Body of pancreas (tissue), 4 donors: ENCODE measurements around the gene MYEOV. TPM values are rescaled to one million over a fixed set of nuclear protein-coding genes. Genes with fewer than 3 reads are reported as not detected.
A peak's percentile ranks its signal among the peaks of the same experiment; 100 is the strongest.

Source experiments
- ATAC-seq: fragments of 150-250 bp; one replicate; pipeline ENCODE4 v1.9.1; 2016
- DNase-seq, 4 donors: peaks; one replicate each; pipeline ENCODE4 v3.0.0-alpha.2; 2019
- H3K27ac ChIP-seq, 4 donors: fragments of 200-600 bp; sonication (generic); 1 replicate in 3 of 4; 2 replicates in 1 of 4; pipeline versions ENCODE4 v1.5.1 to v1.6.1; 2016 to 2019; ENCODE audit warnings: mild to moderate bottlenecking in 1 of 4, mixed read lengths in 1 of 4, moderate library complexity in 1 of 4
- H3K27me3 ChIP-seq, 2 donors: fragments of 200-600 bp; sonication (generic); one replicate each; pipeline ENCODE4 v1.6.0; 2016; ENCODE audit warnings: mild to moderate bottlenecking in 1 of 2
- H3K36me3 ChIP-seq, 2 donors: fragments of 200-600 bp; sonication (generic); replicated peaks in 1 of 2; 2 replicates each; pipeline ENCODE4 v1.5.1; 2016; ENCODE audit warnings: low read depth in 2 of 2; ENCODE audit not compliant: insufficient read depth in 1 of 2
- H3K4me1 ChIP-seq: fragments of 200-600 bp; sonication (generic); one replicate; pipeline ENCODE4 v1.6.0; 2016
- H3K4me3 ChIP-seq, 2 donors: fragments of 200-600 bp; sonication (generic); 1 replicate in 1 of 2; 2 replicates in 1 of 2; pipeline ENCODE4 v1.5.1; 2016 to 2019
- H3K9me3 ChIP-seq, 3 donors: fragments of 200-600 bp; sonication (generic); 1 replicate in 2 of 3; 2 replicates in 1 of 3; pipeline ENCODE4 v1.5.1; 2016
- CTCF ChIP-seq, 7 experiments: fragments of 450-650 bp in 4 of 7; fragments of 200-600 bp in 3 of 7; sonication (generic) in 3 of 7; IDR thresholded peaks; one replicate each; pipeline ENCODE4 v1.5.1; 2016 to 2019; ENCODE audit warnings: antibody characterized with exemption in 7 of 7
- POLR2A ChIP-seq, 3 donors: fragments of 450-650 bp; IDR thresholded peaks; one replicate each; pipeline ENCODE4 v1.6.1; 2016; ENCODE audit warnings: antibody characterized with exemption in 3 of 3, mild to moderate bottlenecking in 2 of 3
- WGBS, 2 donors: methylation state at CpG; one replicate each; pipeline ENCODE4 v1.1.5; 2017; 5-methylcytosine and 5-hydroxymethylcytosine counted together
- intact Hi-C: fragments of 100-400 bp; cut with DNase I; formaldehyde crosslinking; loops from one replicate; pipeline ENCODE4 v1.15.1; 2023
- total RNA-seq, 2 donors: library from RNA; depleted of rRNA; stranded (reverse); fragments of >200 nt; gene quantifications; one replicate each; pipeline ENCODE4 v1.1.0, GENCODE V29; 2016

Gene MYEOV
- total RNA-seq, 2 donors from 2014 or later: 2.3 to 7.0 TPM

- ATAC-seq (no peak), DNase-seq (no peak)
- H3K9me3 ChIP-seq: no peaks in the 10 kb centered on the region
- WGBS, 2 donors: 89 to 90% methylated on average over 5 to 6 of the region's 6 CpGs
- no peaks in the 10 kb centered on the region for H3K36me3 ChIP-seq
- intact Hi-C loops: no loop called here
- no peaks in the 10 kb centered on the region for H3K27me3 ChIP-seq
- H3K4me3 ChIP-seq: no peak overlapping the region
- H3K27ac ChIP-seq: no peak overlapping the region
- no peak for TF ChIP-seq CTCF (IDR thresholded peaks at IDR 0.05)
- no peak for TF ChIP-seq POLR2A (IDR thresholded peaks at IDR 0.05)
- peaks cover 10% of the 10 kb centered on the region for H3K4me1 ChIP-seq
Observed at GRCh38 chr11:69265210-69265609, 28.7 kb upstream of the MYEOV start.

GRCh38 chr11:69265911-69266510 is 27.9 kb upstream of the MYEOV start:
- peaks cover 10% of the 10 kb centered on the region for H3K4me1 ChIP-seq
- 53 to 59% methylated on average over 11 of the region's 11 CpGs for whole genome bisulfite sequencing, 2 donors
- H3K27me3 ChIP-seq: no peaks in the 10 kb centered on the region
- H3K9me3 ChIP-seq: no peaks in the 10 kb centered on the region
- intact Hi-C loops: no loop called here
- ATAC-seq (no peak), DNase-seq (no peak)
- peak overlapping the region in 1 of 4 donors; percentile 28 for H3K27ac ChIP-seq
- TF ChIP-seq POLR2A (IDR thresholded peaks at IDR 0.05): no peak
- TF ChIP-seq CTCF (IDR thresholded peaks at IDR 0.05): no peak
- H3K36me3 ChIP-seq: no peaks in the 10 kb centered on the region
- no peak overlapping the region for H3K4me3 ChIP-seq

GRCh38 chr11:69267395-69267805 is 26.6 kb upstream of the MYEOV start:
- H3K36me3 ChIP-seq: no peaks in the 10 kb centered on the region
- no peak for ATAC-seq
- TF ChIP-seq CTCF (IDR thresholded peaks at IDR 0.05): no peak
- TF ChIP-seq POLR2A (IDR thresholded peaks at IDR 0.05): no peak
- H3K9me3 ChIP-seq: no peaks in the 10 kb centered on the region
- peaks cover 10% of the 10 kb centered on the region for H3K4me1 ChIP-seq
- intact Hi-C loops: no loop called here
- peak overlapping the region in 1 of 4 donors; percentile 52 for H3K27ac ChIP-seq
- DNase-seq: no peak
- no peaks in the 10 kb centered on the region for H3K27me3 ChIP-seq
- H3K4me3 ChIP-seq: no peak overlapping the region
- WGBS, 2 donors: 78 to 82% methylated on average over 12 of the region's 12 CpGs

DNA sequence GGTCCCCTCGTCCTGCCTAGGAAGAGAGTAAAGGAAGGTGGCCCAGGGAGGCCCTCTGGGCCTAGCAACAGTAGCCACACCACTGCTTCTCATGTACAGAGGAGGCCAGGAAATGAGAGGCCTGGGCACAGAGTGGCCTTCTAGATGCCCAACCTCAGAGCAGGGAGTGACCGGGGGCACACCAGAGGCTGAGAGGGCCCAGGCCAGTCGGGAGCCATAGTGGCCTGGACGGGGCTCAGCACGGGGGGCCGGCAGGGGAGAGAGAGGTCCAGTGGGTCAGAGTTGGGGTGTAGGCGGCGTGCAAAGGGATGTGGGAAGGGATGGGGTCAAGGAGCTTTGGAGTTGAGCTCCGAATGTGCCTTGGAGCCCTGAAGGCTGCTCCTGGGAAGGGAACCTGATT is 25.0 kb upstream of the MYEOV start:
- Histone ChIP-seq H3K36me3 (no peaks in the 10 kb centered on the region), H3K4me3 (no peak overlapping the region), H3K27ac (peak overlapping the region in 1 of 4 donors; percentile 52), H3K27me3 (no peaks in the 10 kb centered on the region), H3K4me1 (peaks cover 20% of the 10 kb centered on the region), H3K9me3 (no peaks in the 10 kb centered on the region)
- intact Hi-C loops: no loop called here
- DNase-seq (no peak), ATAC-seq (no peak)
- 83 to 91% methylated on average over 9 of the region's 9 CpGs for WGBS, 2 donors
- no peak for TF ChIP-seq CTCF (IDR thresholded peaks at IDR 0.05)
- TF ChIP-seq POLR2A (IDR thresholded peaks at IDR 0.05): no peak

DNA sequence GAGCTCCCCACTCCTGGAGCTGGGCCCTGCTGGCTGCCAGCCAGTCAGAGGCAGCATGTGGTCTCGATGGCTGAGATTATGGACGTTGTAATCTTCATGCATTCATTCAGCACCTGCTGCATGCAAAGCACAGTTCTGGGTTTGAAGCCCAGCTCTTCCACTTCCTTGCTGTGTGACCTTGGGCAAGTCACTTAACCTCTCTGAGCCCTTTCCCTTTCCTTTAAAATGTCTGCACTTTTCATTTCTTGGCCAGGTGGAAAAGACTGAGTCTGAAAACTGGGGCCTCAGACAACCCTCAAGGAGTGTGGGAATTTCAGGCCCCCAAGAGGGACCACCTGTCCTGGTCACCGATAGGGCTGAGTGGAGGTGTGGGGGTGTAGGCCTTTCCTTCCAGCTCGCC is 24.6 kb upstream of the MYEOV start:
- intact Hi-C loops: no loop called here
- Histone ChIP-seq H3K27me3 (no peaks in the 10 kb centered on the region), H3K4me3 (no peak overlapping the region), H3K36me3 (no peaks in the 10 kb centered on the region), H3K4me1 (peaks cover 23% of the 10 kb centered on the region), H3K27ac (peak overlapping the region in 1 of 4 donors; percentile 52), H3K9me3 (no peaks in the 10 kb centered on the region)
- no peak for ATAC-seq
- TF ChIP-seq CTCF (IDR thresholded peaks at IDR 0.05) (no peak), POLR2A (IDR thresholded peaks at IDR 0.05) (no peak)
- 67 to 84% methylated on average over 3 to 4 of the region's 4 CpGs for WGBS, 2 donors
- no peak for DNase-seq
